Measurements from ENCODE around the gene ZNF200.
"Not testable (repeated sequence)": the region's sequence is repeated elsewhere in the genome, so short reads cannot be mapped to it uniquely, and the experiment has no call there.

Gene ZNF200

DNA sequence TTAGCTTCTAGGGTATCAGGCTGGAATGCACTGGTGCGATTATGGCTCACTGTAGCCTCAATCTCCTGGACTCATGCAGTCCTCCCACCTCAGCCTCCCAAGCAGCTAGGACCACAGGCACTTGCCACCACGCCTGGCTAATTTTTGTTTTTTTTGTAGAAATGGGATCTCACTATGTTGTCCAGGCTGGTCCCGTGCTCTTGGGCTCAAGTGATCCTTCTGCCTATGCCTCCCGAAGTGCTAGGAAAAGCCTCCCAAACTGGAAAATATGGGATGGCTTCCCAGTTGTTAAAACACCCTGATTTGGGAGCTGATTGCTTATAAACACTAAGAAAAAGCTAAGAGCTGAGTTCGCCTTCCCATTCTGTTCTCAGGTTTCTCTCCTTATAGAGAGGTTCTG, 41.7 kb upstream of the ZNF200 start:
- no peak overlapping the region for H3K4me3 ChIP-seq (ENCODE audit: control insufficient read depth, low read depth, low read length)
- TF ChIP-seq, protein P1, sequence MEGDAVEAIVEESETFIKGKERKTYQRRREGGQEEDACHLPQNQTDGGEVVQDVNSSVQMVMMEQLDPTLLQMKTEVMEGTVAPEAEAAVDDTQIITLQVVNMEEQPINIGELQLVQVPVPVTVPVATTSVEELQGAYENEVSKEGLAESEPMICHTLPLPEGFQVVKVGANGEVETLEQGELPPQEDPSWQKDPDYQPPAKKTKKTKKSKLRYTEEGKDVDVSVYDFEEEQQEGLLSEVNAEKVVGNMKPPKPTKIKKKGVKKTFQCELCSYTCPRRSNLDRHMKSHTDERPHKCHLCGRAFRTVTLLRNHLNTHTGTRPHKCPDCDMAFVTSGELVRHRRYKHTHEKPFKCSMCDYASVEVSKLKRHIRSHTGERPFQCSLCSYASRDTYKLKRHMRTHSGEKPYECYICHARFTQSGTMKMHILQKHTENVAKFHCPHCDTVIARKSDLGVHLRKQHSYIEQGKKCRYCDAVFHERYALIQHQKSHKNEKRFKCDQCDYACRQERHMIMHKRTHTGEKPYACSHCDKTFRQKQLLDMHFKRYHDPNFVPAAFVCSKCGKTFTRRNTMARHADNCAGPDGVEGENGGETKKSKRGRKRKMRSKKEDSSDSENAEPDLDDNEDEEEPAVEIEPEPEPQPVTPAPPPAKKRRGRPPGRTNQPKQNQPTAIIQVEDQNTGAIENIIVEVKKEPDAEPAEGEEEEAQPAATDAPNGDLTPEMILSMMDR (conservative IDR thresholded peaks at IDR 0.05; ENCODE audit: control insufficient read depth, insufficient read depth, low read depth, low read length): no peak
- no peak for DNase-seq (ENCODE audit: low read depth)

DNA sequence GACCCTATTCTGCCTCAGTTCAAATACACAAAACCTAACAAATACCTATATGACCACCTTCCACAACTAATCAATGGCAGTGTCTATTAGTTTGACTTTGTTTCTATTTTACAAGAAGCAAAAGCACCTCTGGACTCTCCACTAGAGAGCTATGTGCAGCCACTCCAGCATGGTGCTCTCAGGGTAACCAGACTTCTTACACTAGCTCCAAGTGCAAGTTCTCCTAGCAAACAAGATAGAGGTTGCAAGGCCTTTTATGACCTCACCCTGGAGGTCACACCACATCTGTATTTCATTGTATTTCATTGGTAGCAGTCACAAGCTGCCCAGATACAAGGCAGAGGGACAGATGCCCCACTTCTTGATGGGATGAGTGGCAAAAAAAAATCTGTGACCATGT, 40.0 kb upstream of the ZNF200 start:
- H3K4me3 ChIP-seq (ENCODE audit: control insufficient read depth, low read depth, low read length): no peak overlapping the region
- TF ChIP-seq, protein P1 (conservative IDR thresholded peaks at IDR 0.05; ENCODE audit: control insufficient read depth, insufficient read depth, low read depth, low read length): no peak
- no peak for DNase-seq (ENCODE audit: low read depth)

DNA sequence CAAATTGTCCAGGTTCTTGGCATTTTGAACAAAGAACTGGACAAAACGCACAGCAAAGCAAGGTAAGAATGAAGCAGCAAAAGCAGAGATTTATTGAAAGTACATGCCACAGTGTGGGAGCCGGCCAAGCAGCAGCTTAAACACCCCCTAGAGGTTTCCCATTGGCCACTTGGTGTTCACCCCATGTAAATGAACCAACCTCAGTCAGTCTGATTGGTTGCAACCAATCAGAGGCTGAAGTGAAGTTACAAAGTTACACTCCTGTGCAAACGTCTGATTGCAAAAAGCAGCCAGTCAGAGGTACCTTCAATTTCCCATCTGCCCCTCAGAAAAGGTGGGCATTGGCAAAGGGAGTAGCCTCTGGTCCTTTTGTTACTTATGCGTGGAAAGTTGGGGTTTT, 39.5 kb upstream of the ZNF200 start:
- H3K4me3 ChIP-seq (ENCODE audit: control insufficient read depth, low read depth, low read length): no peak overlapping the region
- TF ChIP-seq, protein P1 (conservative IDR thresholded peaks at IDR 0.05; ENCODE audit: control insufficient read depth, insufficient read depth, low read depth, low read length): no peak
- no peak for DNase-seq (ENCODE audit: low read depth)

DNA sequence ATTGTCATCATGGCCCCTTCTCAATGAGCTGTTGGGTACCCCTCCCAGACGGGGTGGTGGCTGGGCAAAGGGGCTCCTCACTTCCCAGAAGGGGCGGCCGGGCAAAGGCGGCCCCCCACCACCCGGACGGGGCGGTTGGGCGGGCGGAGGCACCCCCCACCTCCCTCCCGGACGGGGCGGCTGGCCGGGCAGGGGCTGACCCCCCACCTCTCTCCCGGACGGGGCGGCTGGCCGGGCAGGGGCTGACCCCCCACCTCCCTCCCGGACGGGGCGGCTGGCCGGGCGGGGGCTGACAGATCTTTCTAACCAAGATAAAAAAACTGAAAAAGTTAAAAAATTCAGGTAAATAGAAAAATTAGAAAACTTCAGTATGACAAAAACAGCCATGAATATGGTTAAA, 36.3 kb upstream of the ZNF200 start:
- not testable (repeated sequence) for DNase-seq (ENCODE audit: low read depth); H3K4me3 ChIP-seq (ENCODE audit: control insufficient read depth, low read depth, low read length)

DNA sequence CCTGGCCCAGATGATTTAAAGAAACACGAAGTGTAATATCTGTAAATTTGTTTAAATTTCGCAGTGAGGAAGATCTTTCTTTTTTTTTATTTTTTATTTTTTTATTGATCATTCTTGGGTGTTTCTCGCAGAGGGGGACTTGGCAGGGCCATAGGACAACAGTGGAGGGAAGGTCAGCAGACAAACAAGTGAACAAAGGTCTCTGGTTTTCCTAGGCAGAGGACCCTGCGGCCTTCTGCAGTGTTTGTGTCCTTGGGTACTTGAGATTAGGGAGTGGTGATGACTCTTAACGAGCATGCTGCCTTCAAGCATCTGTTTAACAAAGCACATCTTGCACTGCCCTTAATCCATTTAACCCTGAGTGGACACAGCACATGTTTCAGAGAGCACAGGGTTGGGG, 35.8 kb upstream of the ZNF200 start:
- not testable (repeated sequence) for DNase-seq (ENCODE audit: low read depth); H3K4me3 ChIP-seq (ENCODE audit: control insufficient read depth, low read depth, low read length)

DNA sequence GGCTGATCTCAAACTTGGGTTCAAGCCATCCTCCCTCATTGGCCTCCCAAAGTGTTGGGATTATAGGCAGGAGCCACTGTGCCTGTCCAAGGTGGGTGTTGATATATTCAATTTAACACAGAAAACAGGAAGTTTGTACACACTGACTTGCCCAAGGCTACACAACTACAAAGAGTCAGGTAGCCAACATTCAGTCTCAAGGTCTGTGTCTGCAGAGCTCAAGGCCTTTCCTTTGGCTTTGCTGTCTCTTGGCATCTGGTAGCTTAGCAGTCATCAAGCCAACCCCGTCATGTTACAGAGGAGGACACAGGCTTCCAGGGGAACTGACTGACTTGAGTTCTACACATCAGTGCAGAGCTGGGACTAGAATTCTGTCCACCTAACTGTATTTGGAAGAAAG, 33.3 kb upstream of the ZNF200 start:
- TF ChIP-seq, protein P1 (conservative IDR thresholded peaks at IDR 0.05; ENCODE audit: control insufficient read depth, insufficient read depth, low read depth, low read length): no peak
- no peak overlapping the region for H3K4me3 ChIP-seq (ENCODE audit: control insufficient read depth, low read depth, low read length)
- no peak for DNase-seq (ENCODE audit: low read depth)

DNA sequence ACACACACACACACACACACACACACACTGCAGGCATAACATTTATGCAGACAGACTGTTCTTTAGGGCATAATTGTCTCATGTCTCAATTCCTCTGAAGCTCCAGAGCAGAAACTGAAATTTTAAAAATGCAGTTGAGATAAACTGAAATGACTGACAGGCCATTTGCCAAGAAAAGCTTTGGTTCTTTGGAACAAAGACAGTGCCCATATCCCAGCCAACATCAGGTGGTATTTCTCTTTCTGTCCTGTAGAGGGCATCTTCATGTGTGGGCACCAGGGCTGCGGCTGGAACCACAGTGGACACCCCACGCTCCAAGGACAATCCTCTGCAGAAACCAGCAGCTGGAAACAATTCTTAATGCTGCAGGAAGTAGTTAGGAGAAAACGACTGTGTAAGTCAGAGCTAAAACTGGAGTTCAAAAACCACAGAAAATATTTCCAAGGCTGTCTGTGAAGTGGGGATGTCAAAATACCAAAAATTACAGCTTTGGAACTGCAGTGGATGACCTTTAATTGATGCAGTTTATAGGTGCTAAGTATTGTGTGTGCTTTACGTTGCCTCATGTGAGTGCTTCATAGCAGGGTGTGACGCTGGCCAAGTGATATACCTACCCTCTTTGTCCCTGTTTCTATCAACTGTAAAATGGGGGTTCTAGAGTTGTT, 32.0 kb upstream of the ZNF200 start:
- TF ChIP-seq, protein P1 (conservative IDR thresholded peaks at IDR 0.05; ENCODE audit: control insufficient read depth, insufficient read depth, low read depth, low read length): peak; percentile 55
- no peak overlapping the region for H3K4me3 ChIP-seq (ENCODE audit: control insufficient read depth, low read depth, low read length)
- DNase-seq (ENCODE audit: low read depth): peak; percentile 47
